AG09309 (cell line): Measurements from ENCODE around the gene POU2F1.

Experiments
- DNase-seq: peaks from one replicate; pipeline ENCODE4 v3.0.0-alpha.2; 2010; ENCODE audit warnings: low read depth
- H3K4me3 ChIP-seq: 2 replicates; pipeline ENCODE4 v1.5.1; 2011; ENCODE audit warnings: mild to moderate bottlenecking, low read depth, low read length, moderate library complexity; ENCODE audit not compliant: control insufficient read depth
- TF ChIP-seq, protein P1 (sequence below): IDR thresholded peaks from 2 replicates; pipeline ENCODE4 v1.5.1; 2011; ENCODE audit warnings: mild to moderate bottlenecking, low read depth, low read length, inconsistent platforms; ENCODE audit not compliant: insufficient read depth, control insufficient read depth; ENCODE audit errors: missing control alignments

POU2F1 gene

DNA sequence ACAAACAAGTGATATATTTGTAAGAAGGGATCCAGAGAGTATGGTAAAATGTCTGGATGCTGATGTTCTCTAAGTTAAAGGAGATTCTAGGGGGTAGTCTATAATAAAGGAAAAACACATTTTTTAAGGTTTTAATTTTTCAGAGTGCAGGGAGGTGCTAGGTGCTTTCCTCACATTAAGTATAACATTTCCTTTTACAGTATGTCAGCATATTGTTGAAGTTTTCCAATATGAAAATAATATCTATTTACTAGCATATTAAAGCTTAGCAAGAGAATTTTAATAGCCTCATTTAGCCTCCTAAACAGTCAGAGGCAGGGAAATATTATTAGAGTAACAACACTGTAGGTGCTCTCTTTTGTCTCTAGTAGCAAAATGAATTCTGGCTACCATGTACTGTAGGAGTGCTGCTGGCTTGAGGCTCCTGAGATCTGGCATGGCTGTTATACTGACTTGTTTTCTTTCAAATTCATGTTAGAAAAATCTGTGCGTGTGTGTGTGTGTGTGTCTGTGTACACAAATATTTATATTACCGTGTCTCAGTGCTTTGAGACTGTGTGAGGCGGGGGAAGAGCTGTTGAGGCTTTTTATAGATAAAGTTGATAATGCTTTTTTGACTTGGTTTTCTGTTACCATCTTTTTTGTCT lies 71.0 kb downstream of the POU2F1 start:
- TF ChIP-seq, protein P1, sequence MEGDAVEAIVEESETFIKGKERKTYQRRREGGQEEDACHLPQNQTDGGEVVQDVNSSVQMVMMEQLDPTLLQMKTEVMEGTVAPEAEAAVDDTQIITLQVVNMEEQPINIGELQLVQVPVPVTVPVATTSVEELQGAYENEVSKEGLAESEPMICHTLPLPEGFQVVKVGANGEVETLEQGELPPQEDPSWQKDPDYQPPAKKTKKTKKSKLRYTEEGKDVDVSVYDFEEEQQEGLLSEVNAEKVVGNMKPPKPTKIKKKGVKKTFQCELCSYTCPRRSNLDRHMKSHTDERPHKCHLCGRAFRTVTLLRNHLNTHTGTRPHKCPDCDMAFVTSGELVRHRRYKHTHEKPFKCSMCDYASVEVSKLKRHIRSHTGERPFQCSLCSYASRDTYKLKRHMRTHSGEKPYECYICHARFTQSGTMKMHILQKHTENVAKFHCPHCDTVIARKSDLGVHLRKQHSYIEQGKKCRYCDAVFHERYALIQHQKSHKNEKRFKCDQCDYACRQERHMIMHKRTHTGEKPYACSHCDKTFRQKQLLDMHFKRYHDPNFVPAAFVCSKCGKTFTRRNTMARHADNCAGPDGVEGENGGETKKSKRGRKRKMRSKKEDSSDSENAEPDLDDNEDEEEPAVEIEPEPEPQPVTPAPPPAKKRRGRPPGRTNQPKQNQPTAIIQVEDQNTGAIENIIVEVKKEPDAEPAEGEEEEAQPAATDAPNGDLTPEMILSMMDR, result no peak
- H3K4me3 ChIP-seq, result no peak overlapping the region
- DNase-seq, result no peak

GRCh38 chr1:167292216-167292615 lies 71.5 kb downstream of the POU2F1 start:
- TF ChIP-seq, protein P1, result no peak
- H3K4me3 ChIP-seq, result no peak overlapping the region
- DNase-seq, result no peak

DNA sequence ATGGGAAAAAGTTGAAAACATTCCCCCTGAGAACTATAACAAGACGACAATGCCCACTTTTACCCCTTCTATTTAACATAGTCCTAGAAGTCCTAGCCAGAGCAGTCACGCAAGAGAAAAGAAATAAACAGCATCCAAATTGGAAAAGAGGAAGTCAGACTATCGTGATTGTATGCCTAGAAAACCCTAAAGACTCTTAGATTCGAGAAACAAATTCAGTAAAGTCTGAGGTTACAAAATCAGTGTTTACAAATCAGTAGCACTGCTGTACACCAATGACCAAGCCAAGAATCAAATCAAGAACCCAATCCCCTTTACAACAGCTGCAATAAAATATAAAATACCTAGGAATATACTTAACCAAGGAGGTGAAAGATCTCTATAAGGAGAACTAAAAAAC lies 72.4 kb downstream of the POU2F1 start:
- no peak for DNase-seq
- H3K4me3 ChIP-seq, result no peak overlapping the region
- TF ChIP-seq, protein P1, result no peak

DNA sequence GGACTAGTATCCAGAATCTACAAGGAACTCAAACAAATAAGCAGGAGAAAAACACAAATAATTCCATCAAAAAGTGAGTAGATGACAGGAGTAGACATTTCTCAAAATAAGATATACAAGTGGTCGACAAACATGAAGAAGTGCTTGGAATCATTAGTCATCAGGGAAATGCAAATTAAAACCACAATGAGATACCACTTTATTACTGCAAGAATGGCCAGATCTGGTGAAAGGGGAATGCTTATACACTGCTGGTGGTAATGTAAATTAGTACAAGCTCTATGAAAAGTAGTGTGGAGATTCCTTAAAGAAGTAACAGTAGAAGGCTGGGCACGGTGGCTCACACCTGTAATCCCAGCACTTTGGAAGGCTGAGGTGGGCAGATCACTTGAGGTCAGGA lies 73.8 kb downstream of the POU2F1 start:
- no peak for DNase-seq
- TF ChIP-seq, protein P1, result no peak
- H3K4me3 ChIP-seq, result no peak overlapping the region

DNA sequence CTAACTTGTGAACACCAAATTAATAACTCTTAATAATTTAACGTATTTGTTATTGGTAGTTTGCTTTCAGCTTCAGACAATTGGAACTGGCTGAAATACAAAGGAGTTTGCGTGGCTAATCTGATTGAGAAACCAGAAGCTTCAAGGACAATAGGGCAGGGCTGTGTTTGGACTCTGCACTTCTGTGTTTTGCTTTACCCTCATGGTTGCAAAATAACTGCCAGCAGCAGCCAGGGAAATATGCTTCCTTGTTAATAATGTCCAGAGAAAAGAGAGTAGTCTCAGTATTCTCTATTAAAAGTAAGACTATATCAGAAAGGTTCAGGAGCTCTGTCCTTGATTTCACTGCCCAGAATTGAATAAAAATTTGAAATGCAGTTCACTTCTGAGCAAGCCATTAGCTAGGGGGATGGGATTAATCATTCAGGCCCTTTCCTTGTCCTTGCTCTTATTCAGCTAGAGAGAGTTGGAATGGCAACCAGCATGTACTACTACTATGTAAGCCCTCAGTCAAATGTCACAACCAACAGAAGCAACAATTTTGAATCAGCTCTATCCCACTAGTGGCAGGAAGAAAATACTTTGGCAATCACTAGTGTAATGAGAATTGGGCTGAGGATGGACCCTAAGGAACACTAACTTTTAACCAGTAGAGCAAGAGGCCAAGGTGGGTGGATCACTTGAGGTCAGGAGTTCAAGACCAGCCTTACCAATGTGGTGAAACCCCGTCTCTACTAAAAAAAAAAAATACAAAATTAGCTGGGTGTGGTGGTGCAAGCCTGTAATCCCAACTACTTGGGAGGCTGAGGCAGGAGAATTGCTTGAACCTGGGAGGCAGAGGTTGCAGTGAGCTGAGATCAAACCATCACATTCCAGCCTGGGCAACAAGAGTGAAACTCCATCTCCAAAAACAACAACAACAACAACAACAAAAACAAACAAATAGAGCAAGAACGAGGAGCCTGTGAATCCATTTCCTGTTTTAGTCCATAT lies 76.8 kb downstream of the POU2F1 start:
- TF ChIP-seq, protein P1, result no peak
- H3K4me3 ChIP-seq, result no peak overlapping the region
- no peak for DNase-seq

DNA sequence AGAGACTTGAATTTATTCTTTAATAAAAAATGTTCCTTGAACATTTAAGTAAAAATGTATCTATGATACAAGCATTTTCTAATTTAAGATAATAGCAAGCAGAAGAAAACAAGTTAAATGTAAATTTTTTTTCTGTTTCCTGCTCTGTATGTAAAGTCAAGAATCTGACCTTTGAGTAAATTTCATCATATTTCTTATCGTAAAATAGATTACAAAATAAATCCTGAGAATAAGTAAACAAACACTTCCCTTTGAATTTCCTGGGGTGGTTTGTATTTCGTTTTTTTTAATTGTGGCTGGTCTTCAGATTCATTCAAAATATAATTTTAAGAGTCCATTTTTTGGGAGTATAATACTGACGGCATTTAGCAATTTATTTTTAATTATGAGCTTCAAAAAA lies 77.6 kb downstream of the POU2F1 start:
- H3K4me3 ChIP-seq, result no peak overlapping the region
- TF ChIP-seq, protein P1, result no peak
- no peak for DNase-seq
